ENCODE results near the gene HBS1L. TPM values are rescaled to one million over a fixed set of nuclear protein-coding genes. Genes with fewer than 3 reads are reported as not detected.

The HBS1L gene
- polyA plus RNA-seq, 3 donors: 16.0 to 48.9 (median 36.3) TPM

GRCh38 chr6:135102191-135102590, 47.6 kb upstream of the HBS1L start:
- Histone ChIP-seq H3K9ac (ENCODE audit: insufficient read depth, low read length, poor library complexity, severe bottlenecking) (no peak overlapping the region), H3K36me3 (replicated peaks in 1 of 2; ENCODE audit: control insufficient read depth in 1 of 2, insufficient read depth in 2 of 2, low read length in 2 of 2) (no peaks in the 10 kb centered on the region), H4K20me1 (ENCODE audit: insufficient read depth, low read length) (no peaks in the 10 kb centered on the region), H3K4me1 (ENCODE audit: control insufficient read depth in 1 of 2, insufficient read depth in 2 of 2, low read length in 2 of 2) (peaks cover 0 to 6% of the 10 kb centered on the region in 2 donors), H3K27ac (ENCODE audit: low read depth in 1 of 2, low read length in 2 of 2) (no peak overlapping the region), H3K9me3 (replicated peaks in 1 of 2; ENCODE audit: control insufficient read depth in 1 of 2, insufficient read depth in 1 of 2, low read length in 2 of 2) (no peaks in the 10 kb centered on the region), H3K79me2 (ENCODE audit: insufficient read depth, low read length) (no peaks in the 10 kb centered on the region), H3K27me3 (ENCODE audit: control insufficient read depth in 2 of 2, insufficient read depth in 2 of 2, low read length in 2 of 2) (no peaks in the 10 kb centered on the region), H3K4me2 (replicated peaks; ENCODE audit: extremely low read depth, low read length, poor library complexity, severe bottlenecking) (no peak overlapping the region), H2AFZ (ENCODE audit: insufficient read depth, low read depth, low read length, poor library complexity, severe bottlenecking) (no peak overlapping the region), H3K4me3 (replicated peaks in 1 of 3; ENCODE audit: low read depth in 2 of 3, low read length in 3 of 3) (no peak overlapping the region)
- intact Hi-C loops (cut with micrococcal nuclease): no loop called here
- H3K27ac Mint-ChIP-seq: no peak overlapping the region
- no peak for DNase-seq
- no peak overlapping the region for H3K4me3 Mint-ChIP-seq
- H3K36me3 Mint-ChIP-seq: no peaks in the 10 kb centered on the region
- peaks cover 2 to 3% (median 2%) of the 10 kb centered on the region in 3 donors for H3K27me3 Mint-ChIP-seq (ENCODE audit: low read depth in 3 of 3)
- TF ChIP-seq CTCF (IDR thresholded peaks at IDR 0.05): no peak
- peaks cover 0 to 7% (median 1%) of the 10 kb centered on the region in 7 donors for H3K9me3 Mint-ChIP-seq
- peaks cover 4% of the 10 kb centered on the region for H3K4me1 Mint-ChIP-seq

GRCh38 chr6:135097172-135097571, 42.5 kb upstream of the HBS1L start:
- DNase-seq: no peak
- Histone ChIP-seq H3K4me2 (replicated peaks; ENCODE audit: extremely low read depth, low read length, poor library complexity, severe bottlenecking) (no peak overlapping the region), H3K4me3 (replicated peaks in 1 of 3; ENCODE audit: low read depth in 2 of 3, low read length in 3 of 3) (no peak overlapping the region), H2AFZ (ENCODE audit: insufficient read depth, low read depth, low read length, poor library complexity, severe bottlenecking) (peak overlapping the region; percentile 2), H3K79me2 (ENCODE audit: insufficient read depth, low read length) (no peaks in the 10 kb centered on the region), H3K9ac (ENCODE audit: insufficient read depth, low read length, poor library complexity, severe bottlenecking) (no peak overlapping the region), H3K4me1 (ENCODE audit: control insufficient read depth in 1 of 2, insufficient read depth in 2 of 2, low read length in 2 of 2) (no peaks in the 10 kb centered on the region), H4K20me1 (ENCODE audit: insufficient read depth, low read length) (no peaks in the 10 kb centered on the region), H3K27ac (ENCODE audit: low read depth in 1 of 2, low read length in 2 of 2) (no peak overlapping the region), H3K27me3 (ENCODE audit: control insufficient read depth in 2 of 2, insufficient read depth in 2 of 2, low read length in 2 of 2) (no peaks in the 10 kb centered on the region), H3K36me3 (replicated peaks in 1 of 2; ENCODE audit: control insufficient read depth in 1 of 2, insufficient read depth in 2 of 2, low read length in 2 of 2) (no peaks in the 10 kb centered on the region), H3K9me3 (replicated peaks in 1 of 2; ENCODE audit: control insufficient read depth in 1 of 2, insufficient read depth in 1 of 2, low read length in 2 of 2) (no peaks in the 10 kb centered on the region)
- no peak overlapping the region for H3K4me3 Mint-ChIP-seq
- H3K27ac Mint-ChIP-seq: no peak overlapping the region
- peaks cover 1% of the 10 kb centered on the region for H3K4me1 Mint-ChIP-seq
- TF ChIP-seq CTCF (IDR thresholded peaks at IDR 0.05): no peak
- H3K9me3 Mint-ChIP-seq: no peaks in the 10 kb centered on the region
- no peaks in the 10 kb centered on the region for H3K36me3 Mint-ChIP-seq
- intact Hi-C loops (cut with micrococcal nuclease): no loop called here
- H3K27me3 Mint-ChIP-seq (ENCODE audit: low read depth in 3 of 3): peaks cover 0 to 5% (median 0%) of the 10 kb centered on the region in 3 donors
- WGBS (ENCODE audit: insufficient coverage): no CpG with 5 or more reads among the region's 5 CpGs
